Measurements from ENCODE around the gene TACSTD2.

DNA sequence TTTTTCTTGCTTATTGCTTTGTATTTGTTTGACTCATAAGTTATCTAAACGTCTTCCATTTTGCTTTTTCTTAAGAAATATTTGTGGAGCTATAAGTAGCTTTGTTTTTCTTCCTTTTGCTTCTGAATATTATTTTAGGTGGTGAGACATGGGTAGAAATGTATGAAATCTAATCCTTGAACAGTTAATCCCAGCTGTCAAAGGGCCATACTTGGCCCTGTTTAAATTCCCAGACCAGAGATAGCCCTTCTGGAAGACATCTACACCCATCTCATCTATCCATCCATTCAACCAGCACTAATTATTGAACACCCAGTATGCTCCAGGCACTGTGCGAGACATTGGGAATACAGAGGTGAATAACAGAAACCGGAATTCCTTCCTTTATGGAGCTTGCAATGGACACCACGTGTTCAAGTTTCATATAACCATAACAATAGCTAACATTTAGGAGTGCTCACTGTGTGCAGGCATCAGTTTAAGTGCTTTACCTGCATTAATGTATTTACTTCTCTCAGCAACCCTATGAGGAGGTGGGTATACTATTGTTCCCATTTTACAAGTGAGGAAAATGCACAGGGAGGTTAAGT lies 8.7 kb downstream of the TACSTD2 start:
- TF ChIP-seq, protein P1, sequence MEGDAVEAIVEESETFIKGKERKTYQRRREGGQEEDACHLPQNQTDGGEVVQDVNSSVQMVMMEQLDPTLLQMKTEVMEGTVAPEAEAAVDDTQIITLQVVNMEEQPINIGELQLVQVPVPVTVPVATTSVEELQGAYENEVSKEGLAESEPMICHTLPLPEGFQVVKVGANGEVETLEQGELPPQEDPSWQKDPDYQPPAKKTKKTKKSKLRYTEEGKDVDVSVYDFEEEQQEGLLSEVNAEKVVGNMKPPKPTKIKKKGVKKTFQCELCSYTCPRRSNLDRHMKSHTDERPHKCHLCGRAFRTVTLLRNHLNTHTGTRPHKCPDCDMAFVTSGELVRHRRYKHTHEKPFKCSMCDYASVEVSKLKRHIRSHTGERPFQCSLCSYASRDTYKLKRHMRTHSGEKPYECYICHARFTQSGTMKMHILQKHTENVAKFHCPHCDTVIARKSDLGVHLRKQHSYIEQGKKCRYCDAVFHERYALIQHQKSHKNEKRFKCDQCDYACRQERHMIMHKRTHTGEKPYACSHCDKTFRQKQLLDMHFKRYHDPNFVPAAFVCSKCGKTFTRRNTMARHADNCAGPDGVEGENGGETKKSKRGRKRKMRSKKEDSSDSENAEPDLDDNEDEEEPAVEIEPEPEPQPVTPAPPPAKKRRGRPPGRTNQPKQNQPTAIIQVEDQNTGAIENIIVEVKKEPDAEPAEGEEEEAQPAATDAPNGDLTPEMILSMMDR (IDR thresholded peaks at IDR 0.05): no peak
- TF ChIP-seq EZH2 (IDR thresholded peaks at IDR 0.05; ENCODE audit: borderline replicate concordance, insufficient read depth, low read depth, low read length, poor library complexity, severe bottlenecking): no peak
